HepG2 (cell line): ENCODE results near the gene CDC37L1. TPM values are rescaled to one million over a fixed set of nuclear protein-coding genes. Genes with fewer than 3 reads are reported as not detected.

Source experiments
- ATF7-NPFF ChIP-seq: sonication (generic); formaldehyde crosslinking; IDR thresholded peaks from 2 replicates; pipeline ENCODE4 v1.8.1; 2023; ENCODE audit warnings: mild to moderate bottlenecking, low read depth, missing genetic modification reagents, moderate library complexity
- CAMTA2 ChIP-seq: sonication (generic); formaldehyde crosslinking; IDR thresholded peaks from 2 replicates; pipeline ENCODE4 v1.4.0; 2020; ENCODE audit warnings: mild to moderate bottlenecking, missing genetic modification reagents, borderline replicate concordance
- KDM6A ChIP-seq: IDR thresholded peaks from 2 replicates; pipeline ENCODE4 v1.6.1; 2016; ENCODE audit warnings: low read depth
- MED13 ChIP-seq: sonication (generic); formaldehyde crosslinking; IDR thresholded peaks from 2 replicates; pipeline ENCODE4 v1.5.0; 2020; ENCODE audit warnings: missing genetic modification reagents
- NFIC ChIP-seq: IDR thresholded peaks from 2 replicates; pipeline ENCODE4 v1.6.1; 2012; ENCODE audit warnings: mild to moderate bottlenecking, low read length, inconsistent platforms
- ZNF24 ChIP-seq: fragments of 450-650 bp; IDR thresholded peaks from 2 replicates; pipeline ENCODE4 v1.6.1; 2017; ENCODE audit warnings: antibody characterized with exemption, mild to moderate bottlenecking
- ZNF407 ChIP-seq: sonication (generic); formaldehyde crosslinking; IDR thresholded peaks from one replicate; pipeline ENCODE4 v1.5.1; 2020; ENCODE audit warnings: mild to moderate bottlenecking, missing genetic modification reagents; ENCODE audit errors: not compliant biosample characterization
- ZNF570 ChIP-seq: sonication (generic); formaldehyde crosslinking; IDR thresholded peaks from 2 replicates; pipeline ENCODE4 v1.4.0; 2020; ENCODE audit warnings: mild to moderate bottlenecking, missing genetic modification reagents, borderline replicate concordance
- ZSCAN30 ChIP-seq: sonication (generic); formaldehyde crosslinking; IDR thresholded peaks from 2 replicates; pipeline ENCODE4 v1.5.0; 2020; ENCODE audit warnings: mild to moderate bottlenecking, missing genetic modification reagents
- polyA plus RNA-seq, 8 experiments: library from polyadenylated mRNA; depleted of rRNA in 3 of 8; stranded (reverse) in 7 of 8; unstranded in 1 of 8; fragments of >200 nt; fragmentation: Illumina TruSeq in 4 of 8; extraction: Trizol in 4 of 8; gene quantifications; 2 replicates each; pipeline versions ENCODE4 v1.2.1 to v1.2.3, GENCODE V29; 2011 to 2016; ENCODE audit warnings: low read depth in 4 of 8, missing spikeins in 1 of 8, mixed read lengths in 1 of 8; ENCODE audit not compliant: insufficient read depth in 1 of 8
- total RNA-seq, 5 experiments: library from RNA; depleted of rRNA; stranded (reverse); fragments of >200 nt; fragmentation: Illumina TruSeq; extraction: Trizol; gene quantifications; 2 replicates each; pipeline ENCODE4 v1.2.3, GENCODE V29; 2016; ENCODE audit warnings: low read depth in 1 of 5
- TF ChIP-seq, protein P1 (sequence below): sonication (generic); formaldehyde crosslinking; IDR thresholded peaks from 2 replicates; pipeline ENCODE4 v1.8.1; 2023; ENCODE audit warnings: mild to moderate bottlenecking, missing genetic modification reagents
- TF ChIP-seq, protein P2 (sequence below): sonication (generic); formaldehyde crosslinking; IDR thresholded peaks from 2 replicates; pipeline ENCODE4 v1.5.1; 2020; ENCODE audit warnings: mild to moderate bottlenecking, missing genetic modification reagents, moderate library complexity
- TF ChIP-seq, protein P3 (sequence below): sonication (generic); formaldehyde crosslinking; IDR thresholded peaks from 2 replicates; pipeline ENCODE4 v1.8.1; 2023; ENCODE audit warnings: mild to moderate bottlenecking, missing genetic modification reagents

Gene CDC37L1
- total and polyA plus RNA-seq, 2 of the 13 experiments (the other 11 are each of a cell fraction or from before 2014, with no cell fraction given): 5.5 to 17.0 TPM

DNA sequence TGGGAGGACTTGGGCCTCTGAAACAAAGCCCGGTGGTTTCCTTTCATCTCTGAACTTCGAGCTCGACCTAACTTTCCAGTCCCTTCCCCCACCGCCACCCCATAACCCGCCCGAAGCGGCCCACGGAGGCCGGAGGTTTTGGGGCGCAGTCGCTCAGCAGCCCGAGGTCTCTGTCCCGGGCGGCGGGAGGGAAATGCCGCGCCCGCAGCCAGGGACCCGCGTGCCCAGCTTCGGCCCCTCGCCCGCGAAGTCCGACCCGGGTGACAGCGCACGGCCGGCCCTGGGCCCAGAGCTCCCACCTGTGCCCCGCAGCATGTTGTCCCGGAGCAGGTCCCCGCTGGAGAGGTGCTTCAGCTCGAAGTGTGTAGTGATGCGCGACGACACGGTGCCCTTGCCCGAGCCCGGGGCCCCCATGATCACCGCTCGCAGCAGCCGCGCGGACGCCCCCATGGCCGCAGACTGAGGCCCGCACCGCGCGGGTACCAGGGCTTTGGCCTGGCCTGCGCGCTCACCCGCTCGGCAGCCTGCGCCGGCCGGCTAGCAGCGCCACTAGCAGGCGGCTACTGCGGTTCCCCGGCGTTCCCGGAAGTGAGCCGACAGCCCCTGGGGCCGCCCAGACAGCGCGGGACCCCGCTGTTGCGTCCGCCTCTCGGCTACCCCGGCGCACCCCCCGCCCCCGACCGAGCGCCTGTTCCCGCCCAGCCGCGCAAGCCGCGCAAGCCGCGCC, 61.4 kb downstream of the CDC37L1 start, which contains the start of gene AK3 (continued):
- TF ChIP-seq, protein P1, sequence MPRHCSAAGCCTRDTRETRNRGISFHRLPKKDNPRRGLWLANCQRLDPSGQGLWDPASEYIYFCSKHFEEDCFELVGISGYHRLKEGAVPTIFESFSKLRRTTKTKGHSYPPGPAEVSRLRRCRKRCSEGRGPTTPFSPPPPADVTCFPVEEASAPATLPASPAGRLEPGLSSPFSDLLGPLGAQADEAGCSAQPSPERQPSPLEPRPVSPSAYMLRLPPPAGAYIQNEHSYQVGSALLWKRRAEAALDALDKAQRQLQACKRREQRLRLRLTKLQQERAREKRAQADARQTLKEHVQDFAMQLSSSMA: peak; percentile 72
- TF ChIP-seq ZSCAN30 (CRISPR knock-in tag) (no peak), NFIC (no peak), ZNF407 (CRISPR knock-in tag) (peak; percentile 71), ATF7-NPFF (peak; percentile 66), ZNF24 (peak; percentile 10; the same call in 1 of the 2 replicates), CAMTA2 (peak; percentile 83; the same call in 1 of the 2 replicates), MED13 (CRISPR knock-in tag) (peak; percentile 78; the same call in 1 of the 2 replicates), ZNF570 (peak; percentile 40; the same call in 1 of the 2 replicates), KDM6A (CRISPR knock-in tag) (0 out of 2 replicates have a peak, but pooled peaks have one; percentile 9)
- TF ChIP-seq, protein P2, sequence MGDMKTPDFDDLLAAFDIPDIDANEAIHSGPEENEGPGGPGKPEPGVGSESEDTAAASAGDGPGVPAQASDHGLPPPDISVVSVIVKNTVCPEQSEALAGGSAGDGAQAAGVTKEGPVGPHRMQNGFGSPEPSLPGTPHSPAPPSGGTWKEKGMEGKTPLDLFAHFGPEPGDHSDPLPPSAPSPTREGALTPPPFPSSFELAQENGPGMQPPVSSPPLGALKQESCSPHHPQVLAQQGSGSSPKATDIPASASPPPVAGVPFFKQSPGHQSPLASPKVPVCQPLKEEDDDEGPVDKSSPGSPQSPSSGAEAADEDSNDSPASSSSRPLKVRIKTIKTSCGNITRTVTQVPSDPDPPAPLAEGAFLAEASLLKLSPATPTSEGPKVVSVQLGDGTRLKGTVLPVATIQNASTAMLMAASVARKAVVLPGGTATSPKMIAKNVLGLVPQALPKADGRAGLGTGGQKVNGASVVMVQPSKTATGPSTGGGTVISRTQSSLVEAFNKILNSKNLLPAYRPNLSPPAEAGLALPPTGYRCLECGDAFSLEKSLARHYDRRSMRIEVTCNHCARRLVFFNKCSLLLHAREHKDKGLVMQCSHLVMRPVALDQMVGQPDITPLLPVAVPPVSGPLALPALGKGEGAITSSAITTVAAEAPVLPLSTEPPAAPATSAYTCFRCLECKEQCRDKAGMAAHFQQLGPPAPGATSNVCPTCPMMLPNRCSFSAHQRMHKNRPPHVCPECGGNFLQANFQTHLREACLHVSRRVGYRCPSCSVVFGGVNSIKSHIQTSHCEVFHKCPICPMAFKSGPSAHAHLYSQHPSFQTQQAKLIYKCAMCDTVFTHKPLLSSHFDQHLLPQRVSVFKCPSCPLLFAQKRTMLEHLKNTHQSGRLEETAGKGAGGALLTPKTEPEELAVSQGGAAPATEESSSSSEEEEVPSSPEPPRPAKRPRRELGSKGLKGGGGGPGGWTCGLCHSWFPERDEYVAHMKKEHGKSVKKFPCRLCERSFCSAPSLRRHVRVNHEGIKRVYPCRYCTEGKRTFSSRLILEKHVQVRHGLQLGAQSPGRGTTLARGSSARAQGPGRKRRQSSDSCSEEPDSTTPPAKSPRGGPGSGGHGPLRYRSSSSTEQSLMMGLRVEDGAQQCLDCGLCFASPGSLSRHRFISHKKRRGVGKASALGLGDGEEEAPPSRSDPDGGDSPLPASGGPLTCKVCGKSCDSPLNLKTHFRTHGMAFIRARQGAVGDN: peak; percentile 92
- TF ChIP-seq, protein P3, sequence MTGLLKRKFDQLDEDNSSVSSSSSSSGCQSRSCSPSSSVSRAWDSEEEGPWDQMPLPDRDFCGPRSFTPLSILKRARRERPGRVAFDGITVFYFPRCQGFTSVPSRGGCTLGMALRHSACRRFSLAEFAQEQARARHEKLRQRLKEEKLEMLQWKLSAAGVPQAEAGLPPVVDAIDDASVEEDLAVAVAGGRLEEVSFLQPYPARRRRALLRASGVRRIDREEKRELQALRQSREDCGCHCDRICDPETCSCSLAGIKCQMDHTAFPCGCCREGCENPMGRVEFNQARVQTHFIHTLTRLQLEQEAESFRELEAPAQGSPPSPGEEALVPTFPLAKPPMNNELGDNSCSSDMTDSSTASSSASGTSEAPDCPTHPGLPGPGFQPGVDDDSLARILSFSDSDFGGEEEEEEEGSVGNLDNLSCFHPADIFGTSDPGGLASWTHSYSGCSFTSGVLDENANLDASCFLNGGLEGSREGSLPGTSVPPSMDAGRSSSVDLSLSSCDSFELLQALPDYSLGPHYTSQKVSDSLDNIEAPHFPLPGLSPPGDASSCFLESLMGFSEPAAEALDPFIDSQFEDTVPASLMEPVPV (CRISPR knock-in tag): peak; percentile 75
